ENCODE measurements around the gene SCAMP2.

DNA sequence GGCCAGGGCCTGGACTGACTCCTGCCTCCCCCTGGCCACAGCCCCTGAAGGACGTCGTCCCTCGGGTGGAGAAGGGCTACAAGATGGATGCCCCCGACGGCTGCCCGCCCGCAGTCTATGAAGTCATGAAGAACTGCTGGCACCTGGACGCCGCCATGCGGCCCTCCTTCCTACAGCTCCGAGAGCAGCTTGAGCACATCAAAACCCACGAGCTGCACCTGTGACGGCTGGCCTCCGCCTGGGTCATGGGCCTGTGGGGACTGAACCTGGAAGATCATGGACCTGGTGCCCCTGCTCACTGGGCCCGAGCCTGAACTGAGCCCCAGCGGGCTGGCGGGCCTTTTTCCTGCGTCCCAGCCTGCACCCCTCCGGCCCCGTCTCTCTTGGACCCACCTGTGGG, 70.9 kb downstream of the SCAMP2 start:
- TF ChIP-seq, protein P1, sequence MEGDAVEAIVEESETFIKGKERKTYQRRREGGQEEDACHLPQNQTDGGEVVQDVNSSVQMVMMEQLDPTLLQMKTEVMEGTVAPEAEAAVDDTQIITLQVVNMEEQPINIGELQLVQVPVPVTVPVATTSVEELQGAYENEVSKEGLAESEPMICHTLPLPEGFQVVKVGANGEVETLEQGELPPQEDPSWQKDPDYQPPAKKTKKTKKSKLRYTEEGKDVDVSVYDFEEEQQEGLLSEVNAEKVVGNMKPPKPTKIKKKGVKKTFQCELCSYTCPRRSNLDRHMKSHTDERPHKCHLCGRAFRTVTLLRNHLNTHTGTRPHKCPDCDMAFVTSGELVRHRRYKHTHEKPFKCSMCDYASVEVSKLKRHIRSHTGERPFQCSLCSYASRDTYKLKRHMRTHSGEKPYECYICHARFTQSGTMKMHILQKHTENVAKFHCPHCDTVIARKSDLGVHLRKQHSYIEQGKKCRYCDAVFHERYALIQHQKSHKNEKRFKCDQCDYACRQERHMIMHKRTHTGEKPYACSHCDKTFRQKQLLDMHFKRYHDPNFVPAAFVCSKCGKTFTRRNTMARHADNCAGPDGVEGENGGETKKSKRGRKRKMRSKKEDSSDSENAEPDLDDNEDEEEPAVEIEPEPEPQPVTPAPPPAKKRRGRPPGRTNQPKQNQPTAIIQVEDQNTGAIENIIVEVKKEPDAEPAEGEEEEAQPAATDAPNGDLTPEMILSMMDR (IDR thresholded peaks at IDR 0.05): no peak
- no peak for TF ChIP-seq POLR2A (IDR thresholded peaks at IDR 0.05)
